HG02973 (cell line): ENCODE results near the gene CRACR2B.
A peak's percentile ranks its signal among the peaks of the same experiment; 100 is the strongest.

Source experiments
- ATAC-seq: cut with Tn5 transposase; IDR thresholded peaks from one replicate; pipeline ENCODE4 v1.9.1; 2021; ENCODE audit warnings: moderate library complexity; ENCODE audit not compliant: unreplicated experiment

Gene CRACR2B

DNA sequence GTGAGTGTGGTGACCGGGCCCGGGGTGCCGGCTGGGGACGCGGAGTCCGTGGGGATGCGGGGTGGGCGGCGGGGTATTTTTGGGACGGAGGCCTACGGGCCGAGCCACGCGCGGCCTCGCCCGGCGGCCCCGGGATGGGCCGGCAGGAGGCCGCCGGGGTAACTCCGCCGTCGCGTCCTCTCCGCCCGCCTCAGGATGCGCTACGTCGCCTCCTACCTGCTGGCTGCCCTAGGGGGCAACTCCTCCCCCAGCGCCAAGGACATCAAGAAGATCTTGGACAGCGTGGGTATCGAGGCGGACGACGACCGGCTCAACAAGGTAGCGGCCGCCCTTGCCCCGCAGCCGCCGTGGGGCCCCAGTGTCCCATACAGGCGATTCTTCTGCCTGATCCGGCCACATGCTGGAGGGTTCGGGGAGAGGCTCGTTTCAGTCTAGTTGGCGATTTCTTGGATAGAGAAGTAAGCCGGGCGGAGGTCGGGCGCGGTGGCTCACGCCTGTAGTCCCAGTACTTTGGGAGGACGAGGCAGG lies 17.6 kb upstream of the CRACR2B start:
- ATAC-seq = peak; percentile 13

DNA sequence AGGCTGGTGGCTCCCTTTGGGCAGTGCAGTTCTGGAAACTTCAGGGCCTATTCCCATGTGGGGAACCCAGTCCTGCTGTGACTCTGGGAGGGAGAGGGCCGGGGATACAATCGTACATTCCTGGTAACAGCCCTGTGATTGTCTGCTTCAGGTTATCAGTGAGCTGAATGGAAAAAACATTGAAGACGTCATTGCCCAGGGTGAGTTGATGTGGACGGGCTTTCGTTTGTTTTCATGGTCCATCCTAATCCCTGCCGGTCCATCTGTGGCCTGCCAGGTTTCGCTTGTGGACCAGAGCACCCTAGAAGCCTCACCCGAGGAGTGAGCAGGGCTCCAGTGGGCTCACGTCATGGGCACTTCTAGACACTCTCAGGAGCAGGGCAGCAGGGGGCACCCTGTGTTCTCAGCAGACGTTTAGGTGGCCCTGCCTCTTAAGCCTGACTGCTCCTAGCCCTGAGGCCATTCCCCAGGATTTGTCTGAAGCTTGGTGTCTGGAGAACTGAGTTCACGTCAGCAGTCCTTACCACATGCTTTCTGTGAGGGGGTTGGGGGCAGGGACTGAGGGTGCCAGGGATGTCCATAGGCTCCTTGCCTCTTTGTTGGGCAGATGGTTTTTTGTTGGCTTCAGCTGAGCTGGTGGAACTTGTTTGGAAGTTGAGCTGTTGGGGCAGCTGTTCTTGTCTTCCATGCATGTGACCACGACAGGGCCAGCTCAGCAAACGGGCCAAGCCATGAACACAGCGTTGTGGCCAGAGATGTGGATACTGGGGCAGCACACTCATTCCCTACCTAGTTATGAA lies 16.1 kb upstream of the CRACR2B start:
- no peak for ATAC-seq

DNA sequence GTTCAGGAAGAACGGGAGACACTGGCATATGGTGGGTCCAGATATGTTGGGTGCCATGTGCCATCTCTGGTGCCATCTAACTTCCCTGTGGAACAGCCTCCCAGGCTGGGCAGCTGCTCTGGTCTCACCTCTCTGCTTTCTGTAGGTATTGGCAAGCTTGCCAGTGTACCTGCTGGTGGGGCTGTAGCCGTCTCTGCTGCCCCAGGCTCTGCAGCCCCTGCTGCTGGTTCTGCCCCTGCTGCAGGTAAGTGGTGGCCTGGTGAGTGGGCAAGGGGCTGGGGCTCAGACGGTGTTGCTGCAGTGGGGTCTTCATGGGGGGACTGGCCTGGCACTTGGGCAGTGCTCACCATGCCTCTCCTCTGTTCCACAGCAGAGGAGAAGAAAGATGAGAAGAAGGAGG lies 15.3 kb upstream of the CRACR2B start:
- ATAC-seq = no peak

DNA sequence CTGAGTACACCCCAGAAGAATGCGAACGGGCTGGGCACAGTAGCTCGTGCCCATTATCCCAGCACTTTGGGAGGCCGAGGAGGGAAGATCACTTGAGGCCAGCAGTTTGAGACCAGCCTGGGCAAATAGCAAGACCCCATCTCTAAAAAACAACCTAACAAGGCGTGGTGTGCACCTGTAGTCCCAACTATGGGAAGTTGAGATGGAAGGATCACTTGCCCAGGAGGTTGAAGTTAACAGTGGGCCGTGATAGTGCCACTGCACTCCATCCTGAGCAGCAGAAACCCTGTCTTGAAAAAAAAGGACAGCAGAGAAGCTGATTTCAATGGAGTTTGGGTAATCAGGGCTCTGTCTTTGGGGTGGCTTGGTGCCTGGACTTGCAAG lies 14.7 kb upstream of the CRACR2B start:
- ATAC-seq = no peak

DNA sequence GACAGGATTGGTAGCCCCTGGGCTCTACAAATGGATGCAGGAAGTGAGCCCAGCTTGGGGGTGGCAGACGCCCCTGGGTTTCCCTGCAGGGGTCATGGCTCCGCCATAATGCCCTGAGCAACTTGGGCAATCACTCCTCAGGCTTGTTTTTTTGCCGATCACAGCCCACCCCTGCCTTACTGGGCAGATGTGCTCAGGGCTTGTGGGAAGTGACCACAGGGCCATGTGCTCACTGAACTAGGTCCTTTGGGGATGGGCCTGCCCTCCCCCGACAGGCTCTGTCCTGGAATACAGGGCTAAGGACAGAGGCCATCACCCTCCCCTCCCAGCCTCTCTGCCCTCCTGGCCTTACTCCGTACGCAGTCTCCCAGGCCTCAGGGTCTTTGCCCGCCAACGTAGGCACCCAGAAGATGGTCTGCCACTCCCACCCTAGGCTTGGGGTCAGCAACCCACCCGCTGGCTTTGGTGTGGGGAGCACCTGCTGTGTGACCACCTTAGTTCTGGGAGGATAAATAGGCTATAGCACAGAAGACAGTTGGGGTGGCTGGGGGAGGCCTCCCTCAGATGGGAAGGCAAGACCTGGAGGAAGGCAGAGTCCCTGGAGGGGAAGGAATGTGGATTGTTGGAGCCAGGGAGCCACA lies 14.1 kb upstream of the CRACR2B start:
- no peak for ATAC-seq

DNA sequence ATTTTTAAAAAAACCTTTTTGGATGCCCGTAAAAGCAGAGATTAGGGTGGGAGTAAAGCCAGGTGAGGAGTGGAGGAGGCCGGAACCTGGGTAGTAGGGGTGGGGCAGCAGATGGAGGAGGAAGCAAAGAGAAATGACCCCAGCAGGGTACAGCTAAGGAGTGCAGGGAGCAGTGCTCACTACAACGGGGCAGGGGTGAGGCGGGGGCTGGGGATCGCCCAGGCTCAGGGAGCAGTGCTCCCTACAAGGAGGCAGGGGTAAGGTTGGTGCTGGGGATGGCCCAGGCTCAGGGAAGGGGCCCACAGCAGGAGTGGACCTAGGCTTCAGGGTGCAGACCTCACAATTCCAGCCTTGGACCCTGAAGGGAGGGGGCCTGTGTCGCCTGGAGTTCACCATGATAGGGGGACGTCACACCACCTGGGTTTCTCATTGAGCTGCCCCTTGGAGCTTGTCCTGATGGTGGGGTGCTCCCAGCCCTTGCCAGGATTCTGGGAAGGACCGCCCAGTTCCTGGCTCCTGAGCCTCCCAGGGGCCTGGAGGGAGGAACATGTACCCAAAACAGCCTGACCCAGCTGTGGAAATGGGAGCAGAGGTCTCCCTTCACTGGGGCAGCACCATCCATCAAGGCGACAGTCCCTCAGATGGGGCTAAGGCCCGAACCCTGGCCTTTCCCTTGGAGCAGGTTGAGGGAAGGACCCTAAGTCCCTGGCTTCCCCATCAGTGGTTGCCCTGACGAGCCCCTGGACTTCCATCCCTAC lies 11.9 kb upstream of the CRACR2B start:
- ATAC-seq = no peak

DNA sequence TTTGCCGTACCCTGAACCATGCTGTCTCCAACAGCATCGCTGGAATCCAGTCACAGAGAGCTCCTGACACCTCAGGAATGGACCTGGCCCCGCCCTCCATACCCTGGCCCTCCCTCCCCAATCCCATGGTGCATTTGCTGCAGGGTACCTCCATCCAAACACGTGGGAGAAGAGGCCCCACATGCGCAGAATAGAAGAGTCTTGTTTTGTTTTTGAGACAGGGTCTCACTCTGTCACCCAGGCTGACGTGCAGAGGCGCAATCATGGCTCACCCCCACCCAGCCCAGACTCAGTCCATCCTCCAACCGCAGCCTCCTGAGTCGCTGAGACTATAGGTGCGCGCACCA lies 11.3 kb upstream of the CRACR2B start:
- ATAC-seq = no peak

DNA sequence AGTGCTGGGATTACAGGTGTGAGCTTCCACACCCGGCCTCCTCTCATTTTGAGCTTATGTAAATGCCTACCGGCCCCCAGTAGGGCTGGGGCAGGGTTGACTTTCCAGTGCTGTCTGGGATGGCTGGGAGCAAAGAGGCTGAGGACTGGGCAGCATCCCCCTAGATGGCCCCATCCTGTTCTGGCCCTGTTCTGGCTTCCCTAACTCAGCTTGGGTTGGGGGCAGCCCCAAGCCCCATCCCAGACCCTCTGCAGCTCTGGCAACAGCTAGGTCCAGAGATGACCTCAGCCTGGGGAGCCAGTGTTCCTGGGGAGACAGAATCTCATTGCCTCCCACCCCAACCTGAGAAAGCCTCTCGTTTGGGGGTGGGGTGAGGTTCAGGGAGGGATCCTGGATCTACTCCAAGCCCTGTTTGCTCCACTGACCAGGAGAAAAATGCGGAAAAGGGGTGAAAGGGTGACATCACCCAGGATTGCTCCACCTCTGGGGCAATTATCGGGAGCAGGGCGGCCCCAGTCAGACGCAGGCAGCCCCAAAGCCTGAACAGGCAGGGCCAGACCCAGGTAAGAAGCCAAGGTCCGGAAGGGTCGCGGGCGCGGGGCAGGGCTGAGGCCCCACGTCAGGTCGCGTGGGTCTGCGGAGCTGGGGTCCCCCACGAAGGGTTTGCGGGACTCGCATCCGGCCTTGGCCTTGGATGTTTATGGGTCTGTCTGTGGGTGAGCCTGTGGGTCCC lies 9.2 kb upstream of the CRACR2B start, which contains the start of gene PNPLA2:
Gene PNPLA2, plus strand, starts transcription at position 519 of the 733 bp plus-strand sequence. CDS start 805 bp downstream, outside the sequence.
- no peak for ATAC-seq

DNA sequence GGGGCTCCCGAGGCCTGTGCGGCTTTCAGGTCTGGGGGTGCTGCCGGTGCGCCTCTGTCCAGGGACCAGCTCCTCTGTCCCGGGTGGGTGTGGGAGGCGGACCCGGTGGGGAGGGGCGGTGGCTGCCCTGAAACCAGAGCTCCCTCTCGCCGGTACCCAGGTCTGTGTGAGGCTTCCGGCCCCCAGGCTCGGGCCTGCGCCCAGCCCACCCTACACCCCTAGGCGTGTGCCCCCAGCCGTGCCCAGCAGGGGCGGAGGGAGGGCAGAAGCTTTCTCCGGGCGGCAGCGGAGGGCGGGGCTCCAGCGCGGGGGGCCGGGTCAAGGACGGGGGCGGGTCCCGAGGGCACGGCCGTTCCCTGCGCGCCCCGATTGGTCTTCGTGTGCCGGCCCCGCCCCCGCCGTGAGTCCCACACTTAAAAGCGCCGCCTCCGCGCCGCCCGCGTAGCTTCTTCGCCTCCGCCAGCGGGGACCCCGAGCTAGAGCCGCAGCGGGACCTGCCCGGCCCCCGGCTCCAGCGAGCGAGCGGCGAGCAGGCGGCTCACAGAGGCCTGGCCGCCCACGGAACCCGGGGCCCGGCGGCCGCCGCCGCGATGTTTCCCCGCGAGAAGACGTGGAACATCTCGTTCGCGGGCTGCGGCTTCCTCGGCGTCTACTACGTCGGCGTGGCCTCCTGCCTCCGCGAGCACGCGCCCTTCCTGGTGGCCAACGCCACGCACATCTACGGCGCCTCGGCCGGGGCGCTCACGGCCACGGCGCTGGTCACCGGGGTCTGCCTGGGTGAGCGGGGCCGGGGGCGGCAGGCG lies 8.4 kb upstream of the CRACR2B start:
- ATAC-seq = peak; percentile 53

DNA sequence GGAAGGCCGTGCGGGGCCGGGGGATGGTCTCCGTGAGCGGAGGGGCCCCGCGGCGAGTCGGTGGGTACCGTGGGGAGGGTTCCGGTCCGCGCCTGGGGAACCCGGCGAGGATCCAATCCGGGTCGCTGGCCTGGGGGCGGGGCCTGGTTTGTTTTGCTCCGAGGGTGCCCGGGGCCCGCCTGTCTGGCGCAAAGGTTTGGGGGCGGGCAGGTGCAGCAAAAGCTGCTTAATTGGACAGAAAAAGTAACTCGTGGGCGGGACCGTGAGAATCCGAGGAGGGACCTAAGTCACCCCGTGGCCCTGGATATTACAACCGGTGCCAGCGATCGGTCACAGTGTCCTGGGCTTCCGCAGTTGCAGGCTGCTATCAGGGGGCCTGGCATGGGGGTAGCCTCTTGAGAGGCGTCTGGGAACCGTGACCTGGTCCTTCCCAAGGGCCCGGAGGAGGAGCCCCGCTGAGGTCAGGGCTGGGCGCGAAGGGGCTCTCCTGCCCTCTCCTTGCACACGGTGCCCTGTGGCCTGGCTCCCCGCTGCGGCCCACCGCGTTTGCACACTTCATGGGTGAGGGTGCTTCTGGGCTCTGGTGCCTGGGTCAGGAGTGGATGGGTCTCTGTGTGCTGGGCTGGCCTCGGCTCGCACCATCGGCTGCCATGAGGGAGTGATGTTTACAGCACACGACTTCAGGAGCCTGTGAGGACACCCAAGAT lies 7.6 kb upstream of the CRACR2B start:
- ATAC-seq = peak; percentile 47

DNA sequence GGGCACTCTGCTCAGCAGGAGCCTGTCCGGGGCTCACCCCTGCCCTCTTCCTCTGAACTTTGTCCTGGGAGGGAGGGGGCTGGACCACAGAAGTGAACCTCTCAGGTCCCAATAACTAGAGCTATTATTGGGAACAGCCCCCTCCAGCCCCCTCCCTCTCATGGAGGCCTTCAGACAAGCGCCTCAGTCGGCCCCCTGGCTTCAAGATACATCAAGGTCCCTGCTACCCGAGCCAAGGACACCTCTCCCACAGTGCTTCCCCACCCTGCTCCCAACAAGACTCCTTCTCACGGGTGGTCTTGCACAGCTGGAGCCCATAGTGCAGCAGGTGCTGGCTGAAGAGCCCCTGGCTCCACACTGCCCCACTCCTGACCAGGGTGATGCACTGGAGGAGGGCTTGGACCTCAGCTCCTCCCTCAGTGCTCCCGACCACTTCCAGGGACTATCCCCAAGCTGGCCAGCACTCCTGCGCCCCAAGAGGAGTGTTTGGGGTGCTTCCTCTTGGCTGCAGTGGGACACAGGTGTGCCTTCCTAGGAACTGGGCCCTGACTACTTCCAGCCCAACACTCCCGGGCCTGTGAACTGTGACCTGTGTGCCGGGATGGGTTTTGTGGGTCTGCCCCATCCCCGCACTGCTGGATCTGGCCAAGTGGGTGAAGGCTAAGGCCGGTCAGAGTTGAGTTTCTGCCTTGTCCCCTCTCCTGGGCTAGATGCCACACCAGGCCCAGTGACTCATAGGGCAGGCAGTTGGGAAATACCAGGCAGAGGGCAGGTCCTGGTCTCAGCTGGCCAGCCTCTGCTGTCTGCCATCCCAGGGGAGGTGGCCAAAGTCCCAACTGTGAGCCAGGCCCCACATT lies 6.8 kb upstream of the CRACR2B start:
- no peak for ATAC-seq

DNA sequence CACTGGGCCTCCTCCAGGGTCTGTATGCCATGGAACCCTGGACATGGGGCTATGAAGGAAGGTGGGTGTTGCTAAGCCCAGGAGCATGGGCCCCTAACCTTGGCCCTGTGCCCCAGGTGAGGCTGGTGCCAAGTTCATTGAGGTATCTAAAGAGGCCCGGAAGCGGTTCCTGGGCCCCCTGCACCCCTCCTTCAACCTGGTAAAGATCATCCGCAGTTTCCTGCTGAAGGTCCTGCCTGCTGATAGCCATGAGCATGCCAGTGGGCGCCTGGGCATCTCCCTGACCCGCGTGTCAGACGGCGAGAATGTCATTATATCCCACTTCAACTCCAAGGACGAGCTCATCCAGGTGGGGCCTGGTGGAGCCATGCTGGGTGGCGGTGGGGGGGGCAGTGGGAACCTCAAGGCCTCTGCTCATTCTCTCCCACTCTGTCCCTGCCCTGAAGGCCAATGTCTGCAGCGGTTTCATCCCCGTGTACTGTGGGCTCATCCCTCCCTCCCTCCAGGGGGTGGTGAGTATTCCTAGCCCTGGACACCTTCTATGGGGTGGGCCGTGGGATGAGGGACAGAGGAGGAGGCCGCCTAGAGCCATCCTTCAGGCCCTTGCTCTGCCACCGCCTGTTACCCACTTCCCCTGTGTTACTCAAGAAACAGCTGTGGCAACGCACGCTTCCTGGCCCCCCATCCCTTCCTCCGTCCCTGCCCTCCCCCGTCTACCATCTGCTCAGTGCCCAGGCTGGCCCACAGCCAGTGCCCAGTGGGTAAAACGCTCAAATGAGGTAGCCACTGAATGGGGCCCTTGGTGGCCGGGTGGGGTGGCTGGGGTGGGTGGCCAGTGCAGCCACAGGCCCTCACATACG lies 6.0 kb upstream of the CRACR2B start:
- no peak for ATAC-seq

DNA sequence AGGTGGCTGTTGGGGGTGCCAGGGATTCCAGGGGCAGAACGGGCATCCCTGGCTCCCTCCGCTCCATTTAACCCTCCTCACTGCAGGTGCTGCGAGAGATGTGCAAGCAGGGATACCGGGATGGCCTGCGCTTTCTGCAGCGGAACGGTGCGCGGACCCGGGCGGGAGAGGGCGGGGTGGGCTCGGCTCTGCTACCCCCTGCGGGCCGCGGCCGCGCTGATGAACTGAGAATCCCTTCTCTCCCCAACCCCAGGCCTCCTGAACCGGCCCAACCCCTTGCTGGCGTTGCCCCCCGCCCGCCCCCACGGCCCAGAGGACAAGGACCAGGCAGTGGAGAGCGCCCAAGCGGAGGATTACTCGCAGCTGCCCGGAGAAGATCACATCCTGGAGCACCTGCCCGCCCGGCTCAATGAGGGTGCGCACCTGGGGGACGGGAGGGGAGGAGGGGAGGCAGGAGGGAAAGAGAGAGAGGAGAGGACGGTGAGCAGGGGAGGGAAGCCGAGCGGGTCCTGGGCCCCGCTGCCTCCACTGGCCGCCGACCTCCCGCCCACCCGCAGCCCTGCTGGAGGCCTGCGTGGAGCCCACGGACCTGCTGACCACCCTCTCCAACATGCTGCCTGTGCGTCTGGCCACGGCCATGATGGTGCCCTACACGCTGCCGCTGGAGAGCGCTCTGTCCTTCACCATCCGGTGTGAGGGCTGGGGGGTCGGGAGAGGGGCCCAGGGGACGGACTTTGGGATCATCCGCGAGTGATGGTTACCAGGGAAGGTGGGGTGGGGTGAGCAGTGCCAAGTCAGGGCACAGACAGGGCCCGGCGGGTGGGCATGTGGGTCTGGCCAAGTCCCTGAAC lies 4.1 kb upstream of the CRACR2B start:
- no peak for ATAC-seq

DNA sequence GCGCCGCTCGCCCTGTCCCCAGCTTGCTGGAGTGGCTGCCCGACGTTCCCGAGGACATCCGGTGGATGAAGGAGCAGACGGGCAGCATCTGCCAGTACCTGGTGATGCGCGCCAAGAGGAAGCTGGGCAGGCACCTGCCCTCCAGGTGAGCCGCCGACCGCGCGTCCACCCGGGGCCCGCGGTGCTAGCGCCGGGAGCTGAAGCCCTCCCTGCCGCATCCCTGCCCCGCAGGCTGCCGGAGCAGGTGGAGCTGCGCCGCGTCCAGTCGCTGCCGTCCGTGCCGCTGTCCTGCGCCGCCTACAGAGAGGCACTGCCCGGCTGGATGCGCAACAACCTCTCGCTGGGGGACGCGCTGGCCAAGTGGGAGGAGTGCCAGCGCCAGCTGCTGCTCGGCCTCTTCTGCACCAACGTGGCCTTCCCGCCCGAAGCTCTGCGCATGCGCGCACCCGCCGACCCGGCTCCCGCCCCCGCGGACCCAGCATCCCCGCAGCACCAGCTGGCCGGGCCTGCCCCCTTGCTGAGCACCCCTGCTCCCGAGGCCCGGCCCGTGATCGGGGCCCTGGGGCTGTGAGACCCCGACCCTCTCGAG lies 3.3 kb upstream of the CRACR2B start:
- no peak for ATAC-seq

DNA sequence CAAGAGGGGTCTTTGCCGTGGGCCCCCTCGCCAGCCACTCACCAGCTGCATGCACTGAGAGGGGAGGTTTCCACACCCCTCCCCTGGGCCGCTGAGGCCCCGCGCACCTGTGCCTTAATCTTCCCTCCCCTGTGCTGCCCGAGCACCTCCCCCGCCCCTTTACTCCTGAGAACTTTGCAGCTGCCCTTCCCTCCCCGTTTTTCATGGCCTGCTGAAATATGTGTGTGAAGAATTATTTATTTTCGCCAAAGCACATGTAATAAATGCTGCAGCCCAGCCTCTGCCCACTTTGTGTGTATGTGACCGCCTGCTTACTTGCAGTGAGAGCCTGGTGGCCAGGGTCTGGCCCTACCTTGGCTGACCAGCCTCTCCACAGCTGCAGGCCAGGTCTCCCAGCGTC lies 2.8 kb upstream of the CRACR2B start:
- no peak for ATAC-seq
